A549 (cell line): ENCODE results near the gene NCBP3. TPM values are rescaled to one million over a fixed set of nuclear protein-coding genes. Genes with fewer than 3 reads are reported as not detected.
"Not testable (repeated sequence)": the region's sequence is repeated elsewhere in the genome, so short reads cannot be mapped to it uniquely, and the experiment has no call there.

Source experiments
- ATAC-seq, 2 experiments: fragments of 200-7000 bp in 1 of 2; fragments of >200 bp in 1 of 2; cut with Nextera tagmentation in 1 of 2; cut with Tn5 transposase in 1 of 2; 3 replicates each; pipeline versions ENCODE4 v1.8.0 to v1.9.1; 2018 to 2020; ENCODE audit warnings: mild to moderate bottlenecking in 1 of 2, moderate library complexity in 1 of 2
- CTCF ChIA-PET: fragments of 300-600 bp; sonication (Branson Sonifier 250); formaldehyde crosslinking; extraction: SDS; loops from one replicate; lab custom pipeline; 2021; ENCODE audit warnings: antibody characterized with exemption, inconsistent platforms; lab: Yijun Ruan, JAX
- POLR2A ChIA-PET: fragments of 350-600 bp; formaldehyde crosslinking; extraction: SDS; loops from one replicate; lab custom pipeline; 2021; ENCODE audit warnings: antibody characterized with exemption, inconsistent platforms; lab: Yijun Ruan, JAX
- DNase-seq, 2 experiments: peaks; one replicate each; pipeline versions ENCODE4 v3.0.0 to v3.0.0-alpha.2; 2011 to 2016; ENCODE audit warnings: low read depth in 1 of 2, low spot score in 1 of 2
- FAIRE-seq: peaks from 2 replicates; lab custom pipeline; 2011; peaks lifted over from hg19 to GRCh38; lab: Jason Lieb, UNC
- H3K27ac ChIP-seq, 2 experiments: fragments of >200 bp; sonication (Bioruptor Twin); formaldehyde crosslinking; 3 replicates each; pipeline ENCODE4 v1.5.1; 2016 to 2017
- H3K4me1 ChIP-seq: fragments of >200 bp; sonication (Bioruptor Twin); formaldehyde crosslinking; 3 replicates; pipeline ENCODE4 v1.6.1; 2016
- H3K4me2 ChIP-seq: fragments of >200 bp; sonication (Bioruptor Twin); formaldehyde crosslinking; 3 replicates; pipeline ENCODE4 v1.6.1; 2016
- H3K4me3 ChIP-seq: fragments of >200 bp; sonication (Bioruptor Twin); formaldehyde crosslinking; 3 replicates; pipeline ENCODE4 v1.5.1; 2016
- H3K9me3 ChIP-seq: fragments of >200 bp; sonication (Bioruptor Twin); formaldehyde crosslinking; 3 replicates; pipeline ENCODE4 v1.6.1; 2016
- CEBPB ChIP-seq, 2 experiments: fragments of >200 bp in 1 of 2; sonication (Bioruptor Twin) in 1 of 2; formaldehyde crosslinking in 1 of 2; IDR thresholded peaks; 2 replicates each; pipeline ENCODE4 v1.6.1; 2012 to 2016
- CHD2 ChIP-seq: fragments of 150-350 bp; IDR thresholded peaks from 2 replicates; pipeline ENCODE4 v1.6.1; 2014; ENCODE audit warnings: low read length; ENCODE audit not compliant: partially characterized antibody
- CTCF ChIP-seq: fragments of >200 bp; sonication (Bioruptor Twin); formaldehyde crosslinking; IDR thresholded peaks from 3 replicates; pipeline ENCODE4 v1.5.1; 2016
- FOSL2 ChIP-seq, 2 experiments: fragments of 450-650 bp in 1 of 2; fragments of >200 bp in 1 of 2; sonication (Bioruptor Twin) in 1 of 2; formaldehyde crosslinking; IDR thresholded peaks; 2 replicates each; pipeline versions ENCODE4 v1.5.0 to v1.6.1; 2016 to 2020; ENCODE audit warnings: mild to moderate bottlenecking in 1 of 2, moderate library complexity in 1 of 2
- HDAC2 ChIP-seq: fragments of 200-600 bp; sonication (generic); IDR thresholded peaks from 2 replicates; pipeline ENCODE4 v1.6.1; 2016
- HEYL ChIP-seq: fragments of 250-450 bp; sonication (Bioruptor Pico); IDR thresholded peaks from 2 replicates; pipeline ENCODE4 v1.8.0; 2021; ENCODE audit warnings: mild to moderate bottlenecking, moderate library complexity
- HOXB5 ChIP-seq: fragments of 250-450 bp; sonication (Bioruptor Pico); IDR thresholded peaks from 2 replicates; pipeline ENCODE4 v1.5.0; 2020; ENCODE audit warnings: mild to moderate bottlenecking, moderate library complexity
- JUN ChIP-seq, 2 experiments: fragments of >200 bp; sonication (Bioruptor Twin); formaldehyde crosslinking; IDR thresholded peaks; 2 replicates in 1 of 2; 3 replicates in 1 of 2; pipeline ENCODE4 v1.6.1; 2016 to 2017
- KDM1A ChIP-seq: fragments of 200-600 bp; sonication (generic); IDR thresholded peaks from 2 replicates; pipeline ENCODE4 v1.6.1; 2016; ENCODE audit warnings: low read depth, mild to moderate bottlenecking
- KDM5A ChIP-seq: fragments of 200-600 bp; sonication (generic); IDR thresholded peaks from 2 replicates; pipeline ENCODE4 v1.6.1; 2016; ENCODE audit warnings: antibody characterized with exemption, mild to moderate bottlenecking
- MAX ChIP-seq: IDR thresholded peaks from 2 replicates; pipeline ENCODE4 v1.6.1; 2012
- NFE2L2 ChIP-seq: fragments of 150-350 bp; conservative IDR thresholded peaks from 2 replicates; pipeline ENCODE4 v1.6.1; 2014; ENCODE audit warnings: low read length
- RAD21 ChIP-seq, 2 experiments: fragments of >200 bp in 1 of 2; sonication (Bioruptor Twin) in 1 of 2; formaldehyde crosslinking in 1 of 2; IDR thresholded peaks in 1 of 2; conservative IDR thresholded peaks in 1 of 2; 2 replicates in 1 of 2; 3 replicates in 1 of 2; pipeline ENCODE4 v1.6.1; 2012 to 2018; ENCODE audit warnings: inconsistent platforms in 1 of 2
- RNF2 ChIP-seq: fragments of 200-600 bp; sonication (generic); IDR thresholded peaks from 2 replicates; pipeline ENCODE4 v1.6.1; 2016; ENCODE audit warnings: low read depth, mild to moderate bottlenecking, antibody characterized with exemption, moderate library complexity, borderline replicate concordance
- SMC3 ChIP-seq: fragments of >200 bp; sonication (Bioruptor Twin); formaldehyde crosslinking; IDR thresholded peaks from 3 replicates; pipeline ENCODE4 v1.6.1; 2018; ENCODE audit warnings: inconsistent platforms
- SREBF2 ChIP-seq: fragments of 450-650 bp; IDR thresholded peaks from 2 replicates; pipeline ENCODE4 v1.6.1; 2014; ENCODE audit warnings: mild to moderate bottlenecking, moderate library complexity
- TFCP2L1 ChIP-seq: fragments of 250-450 bp; sonication (Bioruptor Pico); IDR thresholded peaks from 2 replicates; pipeline ENCODE4 v1.5.0; 2021; ENCODE audit warnings: mild to moderate bottlenecking
- TP53 ChIP-seq: fragments of 250-450 bp; sonication (Bioruptor Pico); IDR thresholded peaks from 2 replicates; pipeline ENCODE4 v1.5.0; 2021; ENCODE audit warnings: mild to moderate bottlenecking, moderate library complexity
- ZNF302 ChIP-seq: fragments of 250-450 bp; sonication (Bioruptor Pico); IDR thresholded peaks from 2 replicates; pipeline ENCODE4 v1.9.0; 2021; ENCODE audit warnings: inconsistent platforms, mild to moderate bottlenecking, moderate library complexity
- ZSCAN20 ChIP-seq: fragments of 250-450 bp; sonication (Bioruptor Pico); IDR thresholded peaks from 2 replicates; pipeline ENCODE4 v1.8.0; 2022; ENCODE audit warnings: mild to moderate bottlenecking, moderate library complexity
- WGBS: methylation state at CpG from one replicate; pipeline ENCODE4 v1.1.6; 2017; ENCODE audit errors: missing lambda C conversion rate; 5-methylcytosine and 5-hydroxymethylcytosine counted together
- polyA plus RNA-seq, 4 experiments: library from polyadenylated mRNA; depleted of rRNA in 3 of 4; stranded (reverse); fragments of >200 nt; fragmentation: RNase III in 1 of 4; extraction: RNeasy Plus Mini Kit Qiagen cat#74134 plus additional on column Dnase treatment in 1 of 4; gene quantifications; 2 replicates in 3 of 4; 3 replicates in 1 of 4; pipeline ENCODE4 v1.2.3, GENCODE V29; 2011 to 2017
- TF ChIP-seq, protein P1 (sequence below): fragments of >200 bp; sonication (Bioruptor Twin); formaldehyde crosslinking; IDR thresholded peaks from 2 replicates; pipeline ENCODE4 v1.6.1; 2016
- TF ChIP-seq, protein P2 (sequence below): fragments of 450-650 bp; IDR thresholded peaks from 2 replicates; pipeline ENCODE4 v1.6.1; 2014; ENCODE audit warnings: antibody characterized with exemption

The NCBP3 gene
- polyA plus RNA-seq, 2 of the 4 experiments (the other 2 are of a cell fraction) = 32.7 to 36.6 TPM

DNA sequence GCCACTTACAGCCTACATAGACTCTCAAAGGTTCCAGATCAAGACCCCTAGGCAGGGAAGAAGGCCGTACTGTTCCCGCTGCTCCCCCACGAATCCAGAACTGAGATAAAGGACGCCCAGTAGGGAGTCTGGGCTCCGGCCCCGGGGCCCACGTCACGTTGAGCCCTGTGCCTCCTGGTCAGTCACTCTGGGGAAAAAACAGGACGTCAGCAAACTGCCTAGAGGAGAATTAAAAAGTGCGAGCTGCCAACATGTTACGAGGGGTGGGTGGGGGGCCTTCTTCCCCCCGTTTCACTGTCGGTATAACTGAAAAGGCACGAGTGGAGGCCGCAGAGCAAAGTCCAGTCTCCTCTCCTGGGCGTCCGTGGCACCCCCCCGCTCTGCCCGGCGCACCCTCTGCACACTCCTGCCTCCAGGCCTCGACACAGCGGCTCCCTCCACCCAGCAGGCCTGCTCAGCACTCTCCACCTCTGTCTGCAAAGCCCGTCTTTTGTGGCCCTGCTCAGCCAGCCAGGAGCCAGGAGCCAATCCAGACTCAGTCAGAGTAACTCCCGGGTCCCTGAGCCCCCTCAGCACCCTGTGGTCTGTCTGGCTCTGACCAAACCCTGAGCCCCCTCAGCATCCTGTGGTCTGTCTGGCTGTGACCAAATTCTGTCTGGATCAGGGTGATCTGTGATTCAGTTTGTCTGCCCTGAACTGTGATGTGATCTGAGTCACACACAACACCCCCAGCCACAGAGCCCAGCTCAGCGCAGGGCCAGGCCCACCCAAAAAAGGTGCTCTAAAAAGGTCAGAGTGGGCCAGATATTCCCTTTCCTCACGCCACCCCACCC lies 51.3 kb downstream of the NCBP3 start:
- peak overlapping the region; percentile 34 for H3K4me2 ChIP-seq
- ChIA-PET CTCF (interaction anchor here (1.0 to 9.9 kb wide), 4 partner anchors 12 to 58 kb away, joined by 3 to 104 read pairs (median 4); no protein-coding TSS in a partner anchor), POLR2A (interaction anchor here (0.7 to 1.2 kb wide), 2 partner anchors 19 to 71 kb away, joined by 3 to 8 read pairs; partner anchors contain the start of gene HASPIN)
- 57% methylated on average over 26 of the region's 26 CpGs for WGBS
- no peak for TF ChIP-seq TP53 (CRISPR knock-in tag)
- no peak for TF ChIP-seq RAD21 (conservative IDR thresholded peaks at IDR 0.05 in 1 of 2, IDR thresholded peaks at IDR 0.05 in 1 of 2)
- no peak for TF ChIP-seq HDAC2
- no peak for TF ChIP-seq SMC3
- no peak for TF ChIP-seq CEBPB (IDR thresholded peaks at IDR 0.05)
- 0 out of 2 replicates have a peak, but pooled peaks have one; percentile 28 for TF ChIP-seq MAX
- no peak for TF ChIP-seq FOSL2 (IDR thresholded peaks at IDR 0.05)
- TF ChIP-seq FOSL2 (CRISPR knock-in tag; IDR thresholded peaks at IDR 0.05) = peak; percentile 41; the same call in 1 of the 2 replicates
- TF ChIP-seq, protein P1, sequence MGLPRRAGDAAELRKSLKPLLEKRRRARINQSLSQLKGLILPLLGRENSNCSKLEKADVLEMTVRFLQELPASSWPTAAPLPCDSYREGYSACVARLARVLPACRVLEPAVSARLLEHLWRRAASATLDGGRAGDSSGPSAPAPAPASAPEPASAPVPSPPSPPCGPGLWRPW = no peak
- peak in 1 of 2 experiments; percentile 13; a peak in 1 of 5 replicates for TF ChIP-seq JUN (IDR thresholded peaks at IDR 0.05)
- H3K4me1 ChIP-seq = peaks cover 41% of the 10 kb centered on the region
- H3K27ac ChIP-seq = peak overlapping the region; percentile 69 to 84
- no peaks in the 10 kb centered on the region for H3K9me3 ChIP-seq
- peak; percentile 60 to 66 for DNase-seq
- H3K4me3 ChIP-seq = no peak overlapping the region
- FAIRE-seq = no peak
- ATAC-seq = peak; percentile 79 to 86

- Histone ChIP-seq H3K4me2 (peak overlapping the region; percentile 34; the same call in 2 of the 3 replicates), H3K4me1 (peaks cover 40% of the 10 kb centered on the region), H3K27ac (peak overlapping the region; percentile 69 to 84)
- WGBS = 88% methylated on average over 9 of the region's 9 CpGs
- CTCF ChIA-PET = interaction anchor here (2.5 to 9.9 kb wide), 2 partner anchors 57 to 119 kb away, joined by 7 to 104 read pairs; no protein-coding TSS in a partner anchor
- FAIRE-seq, H3K4me3 ChIP-seq, DNase-seq, ATAC-seq, H3K9me3 ChIP-seq: not testable (repeated sequence)
- POLR2A ChIA-PET = interaction anchor here (0.7 kb wide), 1 partner anchor 20 kb away, joined by 8 read pairs; no protein-coding TSS in a partner anchor
Measured at GRCh38 chr17:3794152-3794551, 51.9 kb downstream of the NCBP3 start.

- H3K4me1 ChIP-seq = peaks cover 33% of the 10 kb centered on the region
- POLR2A ChIA-PET, DNase-seq, ATAC-seq, H3K4me3 ChIP-seq, H3K4me2 ChIP-seq, FAIRE-seq, H3K9me3 ChIP-seq: not testable (repeated sequence)
- 83% methylated on average over 7 of the region's 7 CpGs for WGBS
- CTCF ChIA-PET = interaction anchor here (2.5 to 9.9 kb wide), 3 partner anchors 34 to 120 kb away, joined by 7 to 104 read pairs (median 15); no protein-coding TSS in a partner anchor
- peak overlapping the region; percentile 69 to 84; a peak in 5 of 6 replicates for H3K27ac ChIP-seq
Measured at GRCh38 chr17:3793258-3793657, 52.8 kb downstream of the NCBP3 start.

- no peak overlapping the region for H3K4me3 ChIP-seq
- DNase-seq = no peak
- WGBS = 86% methylated on average over 6 of the region's 6 CpGs
- H3K9me3 ChIP-seq = no peaks in the 10 kb centered on the region
- H3K4me1 ChIP-seq = peaks cover 33% of the 10 kb centered on the region
- no peak for FAIRE-seq
- CTCF ChIA-PET = interaction anchor here (1.4 to 9.9 kb wide), 4 partner anchors 9 to 121 kb away, joined by 5 to 104 read pairs (median 11); partner anchors contain the start of gene ITGAE
- POLR2A ChIA-PET = no interaction called here
- no peak overlapping the region for H3K4me2 ChIP-seq
- TF ChIP-seq HOXB5 (CRISPR knock-in tag) (no peak), KDM5A (no peak), RNF2 (no peak), NFE2L2 (no peak), KDM1A (no peak), RAD21 (conservative IDR thresholded peaks at IDR 0.05 in 1 of 2, IDR thresholded peaks at IDR 0.05 in 1 of 2) (no peak), CHD2 (no peak), HEYL (no peak), ZSCAN20 (CRISPR knock-in tag) (no peak), SMC3 (no peak), TFCP2L1 (no peak), CTCF (no peak), ZNF302 (CRISPR knock-in tag) (no peak), SREBF2 (no peak)
- TF ChIP-seq, protein P2, sequence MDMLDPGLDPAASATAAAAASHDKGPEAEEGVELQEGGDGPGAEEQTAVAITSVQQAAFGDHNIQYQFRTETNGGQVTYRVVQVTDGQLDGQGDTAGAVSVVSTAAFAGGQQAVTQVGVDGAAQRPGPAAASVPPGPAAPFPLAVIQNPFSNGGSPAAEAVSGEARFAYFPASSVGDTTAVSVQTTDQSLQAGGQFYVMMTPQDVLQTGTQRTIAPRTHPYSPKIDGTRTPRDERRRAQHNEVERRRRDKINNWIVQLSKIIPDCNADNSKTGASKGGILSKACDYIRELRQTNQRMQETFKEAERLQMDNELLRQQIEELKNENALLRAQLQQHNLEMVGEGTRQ = no peak
- no peak for ATAC-seq
- H3K27ac ChIP-seq = peak overlapping the region; percentile 55 to 84; a peak in 4 of 6 replicates
Measured at GRCh38 chr17:3792481-3792880, 53.6 kb downstream of the NCBP3 start.
